ENCODE data around the gene TNRC6A.
"Not testable (repeated sequence)": the region's sequence is repeated elsewhere in the genome, so short reads cannot be mapped to it uniquely, and the experiment has no call there.

The TNRC6A gene

GRCh38 chr16:24815021-24815420, 85.6 kb downstream of the TNRC6A start:
- no peak for DNase-seq (ENCODE audit: low read depth in 2 of 2)

GRCh38 chr16:24816688-24817087, 87.2 kb downstream of the TNRC6A start:
- DNase-seq (ENCODE audit: low read depth in 2 of 2), result no peak

GRCh38 chr16:24819462-24820040, 90.1 kb downstream of the TNRC6A start:
- DNase-seq (ENCODE audit: low read depth in 2 of 2), result no peak

- no peak for DNase-seq (ENCODE audit: low read depth in 2 of 2)
Observed at GRCh38 chr16:24820522-24820921, 91.1 kb downstream of the TNRC6A start.

DNA sequence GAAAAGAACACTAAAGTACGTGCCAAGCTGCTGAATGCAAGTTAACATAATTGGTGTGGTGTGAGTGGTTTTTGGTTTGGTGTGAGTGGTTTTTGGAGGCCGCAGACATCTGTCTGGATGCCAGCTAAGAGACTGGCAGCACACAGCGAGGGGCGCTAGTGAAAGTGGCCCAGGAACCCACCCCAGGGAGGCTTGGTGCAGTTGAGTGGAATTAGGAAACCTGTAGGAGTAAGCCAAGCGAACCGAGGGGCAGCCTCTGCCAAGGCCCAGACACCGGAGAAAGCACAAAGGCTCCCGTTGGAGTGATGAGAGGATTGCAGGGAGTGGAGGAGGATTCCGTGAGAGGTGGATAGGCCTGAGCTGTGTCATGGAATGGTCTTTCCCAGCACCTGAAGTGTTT, 91.7 kb downstream of the TNRC6A start:
- no peak for DNase-seq (ENCODE audit: low read depth in 2 of 2)

DNA sequence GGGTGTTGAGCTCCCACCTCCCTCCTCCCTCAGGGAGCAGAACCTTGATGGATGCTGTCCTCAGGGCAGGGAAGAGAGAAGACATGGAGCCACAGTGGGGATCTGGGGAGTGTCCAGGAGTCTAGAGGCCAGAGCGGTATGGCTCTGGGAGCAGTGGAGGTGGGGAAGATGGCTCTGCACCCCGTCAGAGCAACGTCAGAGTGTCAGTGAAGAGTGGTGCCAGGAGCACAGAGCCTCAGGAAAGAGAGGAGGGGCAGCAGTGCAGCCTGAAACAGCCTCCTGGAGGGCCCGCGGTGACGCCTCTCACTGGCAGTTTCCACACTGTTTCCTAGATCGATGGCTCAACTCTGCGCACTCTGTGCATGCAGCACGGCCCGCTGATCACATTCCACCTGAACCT, 93.1 kb downstream of the TNRC6A start:
- no peak for DNase-seq (ENCODE audit: low read depth in 2 of 2)

DNA sequence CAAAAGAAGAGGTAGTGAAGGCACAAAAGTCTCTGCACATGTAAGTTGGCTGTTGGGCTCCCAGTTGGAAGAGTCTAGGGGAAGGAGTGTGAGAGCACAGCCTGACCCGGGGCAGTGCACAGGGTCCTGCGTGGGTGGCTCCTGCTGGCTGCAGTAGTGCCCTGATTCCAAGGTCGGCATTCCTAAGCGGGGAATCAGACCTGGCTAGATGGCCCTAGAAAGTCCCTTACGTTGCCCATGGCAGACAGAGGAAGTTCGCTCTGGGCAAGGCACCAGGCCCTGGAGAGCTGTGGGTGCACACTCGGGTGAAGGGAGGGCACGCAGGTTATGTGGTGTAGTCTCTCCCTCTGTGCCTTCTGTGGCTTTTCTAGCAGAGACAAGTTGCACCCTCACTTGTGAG, 93.5 kb downstream of the TNRC6A start:
- DNase-seq (ENCODE audit: low read depth in 2 of 2), result no peak

DNA sequence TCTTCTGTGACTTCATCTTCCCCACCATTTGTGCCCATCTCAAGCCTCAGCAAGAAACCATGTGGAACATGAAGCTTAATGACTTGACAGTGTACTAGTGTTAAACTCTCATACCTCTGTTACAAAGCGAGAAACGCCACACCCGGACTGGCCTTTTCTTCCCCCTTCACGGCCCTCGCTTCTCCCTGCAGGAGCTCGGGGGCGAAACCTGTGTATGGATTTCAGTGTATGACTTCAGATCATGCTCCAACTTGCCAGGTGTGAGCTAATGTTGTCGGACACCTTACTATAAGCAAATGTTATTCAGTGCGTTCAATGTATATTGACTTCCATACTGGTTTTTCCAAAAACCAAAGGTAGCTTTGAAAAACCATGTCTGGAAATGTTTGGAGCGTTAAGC, 96.2 kb downstream of the TNRC6A start:
- no peak for DNase-seq (ENCODE audit: low read depth in 2 of 2)

DNA sequence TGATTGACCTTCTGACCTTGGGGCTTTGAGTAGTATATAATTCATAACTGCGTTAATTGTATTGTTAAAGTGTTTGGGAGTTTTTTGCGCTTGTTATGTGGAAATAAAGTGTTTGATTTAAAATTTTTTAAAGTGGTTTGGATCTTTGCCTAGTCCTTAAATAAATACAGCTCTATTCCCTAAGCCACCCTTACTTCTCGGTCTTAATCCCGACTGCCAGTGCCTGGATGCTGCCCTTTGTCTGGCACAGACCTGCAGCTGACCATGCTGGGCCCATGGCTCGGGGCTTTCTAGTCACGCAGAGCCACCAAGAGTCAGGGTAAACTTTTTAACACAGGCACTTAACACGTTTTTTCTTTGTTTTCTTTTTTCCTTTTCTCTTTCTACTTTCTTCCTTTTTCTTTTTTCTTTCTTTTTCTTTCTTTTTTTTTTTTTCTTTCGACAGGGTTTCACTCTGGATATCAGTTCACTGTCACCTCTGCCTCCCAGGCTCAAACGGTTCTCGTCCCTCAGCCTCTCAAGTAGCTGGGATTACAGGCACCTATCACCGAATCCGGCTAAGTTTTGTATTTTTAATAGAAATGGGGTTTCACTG, 96.7 kb downstream of the TNRC6A start:
- no peak for DNase-seq (ENCODE audit: low read depth in 2 of 2)

DNA sequence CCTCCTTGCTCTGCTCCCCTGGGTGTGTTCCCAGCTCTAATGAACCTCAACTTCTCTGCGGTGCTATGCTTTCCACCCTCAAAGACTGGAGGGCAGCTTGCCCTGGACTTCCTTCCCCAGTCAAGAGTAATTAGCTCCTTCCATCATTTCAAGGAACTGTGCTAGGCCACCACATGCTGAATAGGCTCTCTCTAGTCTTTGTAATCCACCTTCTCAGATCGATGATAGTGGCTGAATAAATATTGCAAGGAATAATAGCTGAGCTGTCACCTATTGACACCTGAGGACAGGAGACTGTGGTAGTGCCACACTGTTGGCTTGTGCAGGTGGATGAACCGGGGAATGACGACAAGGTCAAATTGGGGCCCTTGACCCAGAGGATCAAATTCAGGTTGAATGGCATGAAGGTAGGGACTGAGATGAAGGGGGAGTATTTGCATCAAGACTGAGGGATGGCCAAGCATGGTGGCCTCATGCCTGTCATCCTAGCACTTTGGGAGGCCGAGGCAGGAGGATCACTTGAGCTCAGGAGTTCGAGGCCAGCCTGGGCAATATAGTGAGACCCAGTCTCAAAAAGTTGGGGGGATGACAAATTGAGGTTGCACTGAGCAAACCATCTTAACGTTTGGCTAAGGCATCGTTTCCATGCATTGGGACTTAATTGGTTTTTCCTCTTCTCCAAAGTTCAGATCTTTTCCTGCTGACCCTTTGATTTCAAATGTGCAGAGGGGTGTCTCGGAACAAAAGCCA, 97.5 kb downstream of the TNRC6A start:
- DNase-seq (ENCODE audit: low read depth in 2 of 2), result no peak

- no peak for DNase-seq (ENCODE audit: low read depth in 2 of 2)
Observed at GRCh38 chr16:24829153-24829552, 99.7 kb downstream of the TNRC6A start.

GRCh38 chr16:24833352-24833751, 103.9 kb downstream of the TNRC6A start:
- no peak for DNase-seq (ENCODE audit: low read depth in 2 of 2)

DNA sequence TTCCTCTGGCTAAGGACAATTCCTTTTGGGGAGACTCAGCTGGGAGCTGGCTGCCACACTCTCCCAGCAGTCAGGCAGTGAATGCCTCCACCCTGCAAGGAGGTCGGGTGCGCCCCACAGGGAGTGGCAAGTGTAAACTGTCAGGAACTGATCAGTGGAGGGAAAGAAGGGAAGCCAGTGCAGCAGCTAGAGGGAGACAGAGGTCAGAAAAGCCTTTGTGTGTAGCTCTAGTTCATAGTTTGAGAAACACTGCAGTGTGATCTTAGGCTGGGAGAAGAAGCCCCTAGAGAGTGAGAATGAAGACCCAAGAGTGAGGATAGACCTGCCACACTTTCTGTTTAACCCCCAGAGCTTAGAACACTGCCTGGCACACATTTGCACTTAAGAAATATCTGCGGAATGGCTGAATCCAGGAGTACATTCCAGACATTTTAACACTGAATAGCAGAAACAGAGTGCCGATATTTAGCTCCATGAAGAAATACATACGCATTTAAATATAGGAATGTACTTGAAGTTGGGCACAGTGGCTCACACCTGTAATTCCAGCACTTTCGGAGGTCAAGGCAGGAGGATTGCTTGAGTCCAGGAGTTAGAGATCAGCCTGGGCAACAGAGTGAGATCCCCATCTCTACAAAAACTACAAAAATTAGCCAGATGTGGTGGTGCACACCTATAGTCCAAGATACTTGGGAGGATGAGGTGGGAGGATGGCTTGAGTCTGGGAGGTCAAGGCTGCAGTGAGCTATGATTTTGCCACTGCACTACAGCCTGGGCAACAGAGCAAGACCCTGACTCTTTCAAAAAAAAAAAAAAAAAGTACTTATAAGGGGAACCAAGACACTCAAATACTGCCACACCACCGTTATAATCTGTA, 105.2 kb downstream of the TNRC6A start:
- no peak for DNase-seq (ENCODE audit: low read depth in 2 of 2)

GRCh38 chr16:24836836-24837235, 107.4 kb downstream of the TNRC6A start:
- DNase-seq (ENCODE audit: low read depth in 2 of 2), result no peak

DNA sequence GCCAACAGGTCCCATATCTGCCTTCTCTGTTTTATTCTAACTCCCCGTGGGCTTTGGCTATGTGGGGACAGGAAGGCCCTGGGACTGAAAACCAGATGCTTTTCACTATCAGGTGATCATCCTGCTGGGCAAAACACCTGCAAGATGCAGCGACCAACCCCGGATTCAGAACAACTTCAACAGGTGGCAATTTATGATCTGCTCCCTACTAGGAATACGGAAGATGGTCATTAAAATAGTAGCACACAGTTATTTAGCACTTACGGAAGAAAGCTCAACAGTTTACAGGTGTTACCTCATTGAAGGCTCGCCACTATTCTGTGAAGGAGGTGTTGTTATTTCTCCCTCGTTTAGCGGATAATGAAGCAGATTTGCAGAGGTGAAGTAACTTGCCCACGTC, 108.5 kb downstream of the TNRC6A start:
- no peak for DNase-seq (ENCODE audit: low read depth in 2 of 2)

DNA sequence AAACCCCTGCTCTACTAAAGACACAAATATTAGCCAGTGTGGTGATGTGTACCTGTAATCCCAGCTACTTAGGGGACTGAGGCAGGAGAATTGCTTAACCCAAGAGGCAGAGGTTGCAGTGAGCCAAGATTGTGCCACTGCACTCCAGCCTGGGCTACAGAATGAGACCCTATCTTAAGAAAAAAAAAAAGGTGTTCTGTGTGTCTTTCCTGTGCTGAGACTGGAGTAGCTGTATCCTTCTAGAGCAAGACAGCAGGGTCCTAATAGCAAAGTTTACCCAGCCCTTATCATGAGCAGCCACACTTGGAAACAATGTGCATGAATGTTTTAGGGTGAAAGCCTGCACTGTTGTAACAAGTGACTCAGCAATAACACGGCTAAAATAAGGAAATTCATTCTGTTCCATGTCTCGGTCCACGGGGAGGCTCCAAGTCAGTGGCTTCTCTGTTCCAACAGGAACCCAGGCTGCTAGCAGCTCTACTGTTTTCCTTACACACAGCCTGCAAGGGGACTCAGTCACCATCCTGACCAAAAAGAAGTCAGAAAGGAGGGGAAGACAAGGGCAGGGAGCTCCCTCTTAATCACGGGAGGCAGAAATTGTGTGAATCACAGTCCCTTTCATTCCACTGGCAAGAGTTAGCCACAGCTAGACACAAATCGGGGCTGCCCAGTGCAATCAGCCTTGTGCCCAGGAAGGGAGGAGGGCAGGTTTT, 109.3 kb downstream of the TNRC6A start:
- DNase-seq (ENCODE audit: low read depth in 2 of 2), result no peak

GRCh38 chr16:24839347-24839972, 110.0 kb downstream of the TNRC6A start:
- no peak for DNase-seq (ENCODE audit: low read depth in 2 of 2)

GRCh38 chr16:24841291-24841690, 111.8 kb downstream of the TNRC6A start:
- DNase-seq (ENCODE audit: low read depth in 2 of 2), result no peak

- no peak for DNase-seq (ENCODE audit: low read depth in 2 of 2)
Observed at GRCh38 chr16:24844101-24845030, 114.9 kb downstream of the TNRC6A start.

DNA sequence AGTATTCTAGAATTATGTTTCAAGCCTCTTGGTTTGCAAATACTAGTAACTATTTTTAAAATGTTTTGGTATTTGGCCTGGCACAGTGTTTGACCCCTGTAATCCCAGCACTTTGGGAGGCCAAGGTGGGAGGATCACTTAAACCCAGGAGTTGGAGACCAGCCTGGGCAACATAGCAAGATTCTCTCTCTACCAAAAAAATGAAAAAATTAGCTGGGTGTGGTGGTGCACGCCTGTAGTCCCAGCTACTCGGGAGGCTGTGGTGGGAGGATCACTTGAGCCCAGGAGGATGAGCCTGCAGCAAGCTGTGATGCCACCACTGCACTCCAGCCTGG, 115.5 kb downstream of the TNRC6A start:
- DNase-seq (ENCODE audit: low read depth in 2 of 2), result not testable (repeated sequence)

Measured in stimulated activated CD8-positive, alpha-beta memory T cell treated with anti-CD3 and anti-CD28 coated beads, Interleukin-7, amount 100 ng/mL, for 1 hour (primary cell).